Activated naive CD4-positive, alpha-beta T cell treated with anti-CD3 and anti-CD28 coated beads, Interleukin-2, amount 50 U/mL, for 72 hours (primary cell): ENCODE results near the gene HOXD13. TPM values are rescaled to one million over a fixed set of nuclear protein-coding genes. Genes with fewer than 3 reads are reported as not detected.

Experiments
- ATAC-seq, 2 donors: fragments of 150-1000 bp; cut with Tn5 transposase; 2 replicates each; pipeline ENCODE4 v1.10.0; 2021; ENCODE audit warnings: mild to moderate bottlenecking in 2 of 2, moderate library complexity in 2 of 2
- DNase-seq, 2 donors: peaks; one replicate each; pipeline ENCODE4 v3.0.0; 2021 to 2022; ENCODE audit warnings: low spot score in 2 of 2
- H3K27ac Mint-ChIP-seq, 2 donors: one replicate each; pipeline ENCODE4 v1.8.0; 2022; ENCODE audit warnings: mild to moderate bottlenecking in 2 of 2, mixed read lengths in 2 of 2
- H3K36me3 Mint-ChIP-seq, 2 donors: one replicate each; pipeline ENCODE4 v1.8.0; 2022; ENCODE audit warnings: mixed read lengths in 2 of 2
- H3K9me3 Mint-ChIP-seq, 2 donors: one replicate each; pipeline ENCODE4 v1.8.0; 2022; ENCODE audit warnings: mixed read lengths in 2 of 2
- total RNA-seq, 2 donors: library from RNA; stranded (reverse); gene quantifications; one replicate each; pipeline ENCODE4 v1.2.3, GENCODE V29; 2022

HOXD13 gene
- total RNA-seq, 2 donors from 2014 or later = not detected

GRCh38 chr2:176118601-176119339 is 26.2 kb downstream of the HOXD13 start:
- peaks cover 21 to 44% of the 10 kb centered on the region in 2 donors for H3K36me3 Mint-ChIP-seq
- DNase-seq (no peak), ATAC-seq (no peak)
- peak overlapping the region in 1 of 2 donors; percentile 74 for H3K27ac Mint-ChIP-seq
- peaks cover 0 to 11% of the 10 kb centered on the region in 2 donors for H3K9me3 Mint-ChIP-seq

GRCh38 chr2:176120364-176121189 is 28.1 kb downstream of the HOXD13 start:
- Mint-ChIP-seq H3K9me3 (peaks cover 0 to 11% of the 10 kb centered on the region in 2 donors), H3K36me3 (peaks cover 21 to 44% of the 10 kb centered on the region in 2 donors), H3K27ac (peak overlapping the region in 1 of 2 donors; percentile 44)
- DNase-seq = no peak
- no peak for ATAC-seq

GRCh38 chr2:176121190-176122051 is 28.9 kb downstream of the HOXD13 start:
- DNase-seq (no peak), ATAC-seq (no peak)
- Mint-ChIP-seq H3K9me3 (peaks cover 0 to 11% of the 10 kb centered on the region in 2 donors), H3K27ac (peak overlapping the region in 1 of 2 donors; percentile 44), H3K36me3 (peaks cover 20 to 42% of the 10 kb centered on the region in 2 donors)

- H3K36me3 Mint-ChIP-seq = peaks cover 12 to 35% of the 10 kb centered on the region in 2 donors
- H3K27ac Mint-ChIP-seq = no peak overlapping the region
- DNase-seq (no peak), ATAC-seq (peak in 1 of 2 donors; percentile 29)
- H3K9me3 Mint-ChIP-seq = peaks cover 0 to 7% of the 10 kb centered on the region in 2 donors
Measured at GRCh38 chr2:176122052-176122682, 29.6 kb downstream of the HOXD13 start.

- H3K9me3 Mint-ChIP-seq = peaks cover 0 to 5% of the 10 kb centered on the region in 2 donors
- peak in 1 of 2 donors; percentile 60 for ATAC-seq
- DNase-seq = no peak
- H3K36me3 Mint-ChIP-seq = peaks cover 11 to 30% of the 10 kb centered on the region in 2 donors
- H3K27ac Mint-ChIP-seq = peak within 1 kb of the TSS in 1 of 2 donors; percentile 81
Measured at GRCh38 chr2:176122683-176123410, 30.3 kb downstream of the HOXD13 start, which contains the start of gene HOXD9. HOXD9 (plus strand) TSS chr2:176122719; CDS start chr2:176122769, 50 bp downstream.

GRCh38 chr2:176123411-176124109 is 31.0 kb downstream of the HOXD13 start:
- H3K27ac Mint-ChIP-seq = peak overlapping the region in 1 of 2 donors; percentile 81
- H3K36me3 Mint-ChIP-seq = peaks cover 5 to 29% of the 10 kb centered on the region in 2 donors
- H3K9me3 Mint-ChIP-seq = no peaks in the 10 kb centered on the region
- ATAC-seq (no peak), DNase-seq (no peak)

- Mint-ChIP-seq H3K9me3 (no peaks in the 10 kb centered on the region), H3K36me3 (peaks cover 0 to 25% of the 10 kb centered on the region in 2 donors), H3K27ac (no peak overlapping the region)
- ATAC-seq (no peak), DNase-seq (no peak)
Measured at GRCh38 chr2:176124110-176124946, 31.8 kb downstream of the HOXD13 start.

GRCh38 chr2:176124947-176125771 is 32.6 kb downstream of the HOXD13 start:
- ATAC-seq (no peak), DNase-seq (no peak)
- H3K36me3 Mint-ChIP-seq = peaks cover 0 to 18% of the 10 kb centered on the region in 2 donors
- no peaks in the 10 kb centered on the region for H3K9me3 Mint-ChIP-seq
- H3K27ac Mint-ChIP-seq = no peak overlapping the region

- DNase-seq (no peak), ATAC-seq (no peak)
- peaks cover 0 to 13% of the 10 kb centered on the region in 2 donors for H3K36me3 Mint-ChIP-seq
- H3K9me3 Mint-ChIP-seq = no peaks in the 10 kb centered on the region
- no peak overlapping the region for H3K27ac Mint-ChIP-seq
Measured at GRCh38 chr2:176125772-176126054, 33.2 kb downstream of the HOXD13 start.

GRCh38 chr2:176126929-176127773 is 34.6 kb downstream of the HOXD13 start:
- Mint-ChIP-seq H3K27ac (no peak overlapping the region), H3K36me3 (peaks cover 0 to 6% of the 10 kb centered on the region in 2 donors), H3K9me3 (no peaks in the 10 kb centered on the region)
- ATAC-seq (no peak), DNase-seq (peak in 1 of 2 donors; percentile 70)

- Mint-ChIP-seq H3K36me3 (peaks cover 0 to 11% of the 10 kb centered on the region in 2 donors), H3K27ac (no peak overlapping the region), H3K9me3 (no peaks in the 10 kb centered on the region)
- no peak for ATAC-seq
- no peak for DNase-seq
Measured at GRCh38 chr2:176127774-176128072, 35.2 kb downstream of the HOXD13 start.

GRCh38 chr2:176128172-176128981 is 35.9 kb downstream of the HOXD13 start:
- Mint-ChIP-seq H3K27ac (peak overlapping the region in 1 of 2 donors; percentile 77), H3K9me3 (no peaks in the 10 kb centered on the region), H3K36me3 (peaks cover 0 to 15% of the 10 kb centered on the region in 2 donors)
- ATAC-seq = no peak
- no peak for DNase-seq
